GM18507 (cell line): ENCODE data around the gene CAMTA1.

Source experiments
- DNase-seq: peaks from one replicate; pipeline ENCODE4 v3.0.0; 2011; ENCODE audit warnings: low read depth; ENCODE audit not compliant: insufficient read length; ENCODE audit errors: extremely low spot score
- FAIRE-seq: peaks from 2 replicates; lab custom pipeline; 2011; peaks lifted over from hg19 to GRCh38; lab: Jason Lieb, UNC

Gene CAMTA1

DNA sequence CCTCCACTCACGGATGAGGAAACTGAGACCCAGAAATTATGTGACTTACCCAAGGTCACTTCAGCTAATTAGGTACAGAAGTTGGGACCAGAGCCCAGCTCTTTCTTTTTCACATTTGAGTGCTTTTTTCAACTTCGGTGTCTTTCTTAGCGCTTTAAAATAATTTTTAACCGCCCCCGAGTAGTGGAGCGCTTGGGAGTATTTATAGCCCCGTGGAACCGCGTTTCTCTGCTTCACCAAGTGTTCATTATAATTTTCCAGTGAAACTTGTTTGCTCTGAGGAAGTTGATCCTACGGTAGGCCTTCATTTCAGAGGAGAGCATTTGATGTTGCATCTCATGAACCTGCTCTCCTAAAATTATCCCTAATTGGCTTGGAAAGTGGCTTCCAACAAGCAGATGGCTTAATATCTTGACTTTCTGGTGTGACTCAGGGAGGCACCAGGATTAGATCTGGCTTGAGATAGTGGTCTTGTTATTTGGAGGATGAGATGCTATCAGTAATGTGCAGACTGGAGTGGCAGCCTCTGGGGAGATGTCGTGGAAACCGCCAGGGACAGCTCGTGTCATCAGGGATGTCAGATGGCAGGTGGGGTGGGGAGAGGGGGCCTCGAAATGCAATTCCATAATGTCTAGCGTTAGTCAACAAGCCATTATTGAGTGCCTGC, 321.3 kb downstream of the CAMTA1 start:
- no peak for FAIRE-seq
- DNase-seq: no peak

DNA sequence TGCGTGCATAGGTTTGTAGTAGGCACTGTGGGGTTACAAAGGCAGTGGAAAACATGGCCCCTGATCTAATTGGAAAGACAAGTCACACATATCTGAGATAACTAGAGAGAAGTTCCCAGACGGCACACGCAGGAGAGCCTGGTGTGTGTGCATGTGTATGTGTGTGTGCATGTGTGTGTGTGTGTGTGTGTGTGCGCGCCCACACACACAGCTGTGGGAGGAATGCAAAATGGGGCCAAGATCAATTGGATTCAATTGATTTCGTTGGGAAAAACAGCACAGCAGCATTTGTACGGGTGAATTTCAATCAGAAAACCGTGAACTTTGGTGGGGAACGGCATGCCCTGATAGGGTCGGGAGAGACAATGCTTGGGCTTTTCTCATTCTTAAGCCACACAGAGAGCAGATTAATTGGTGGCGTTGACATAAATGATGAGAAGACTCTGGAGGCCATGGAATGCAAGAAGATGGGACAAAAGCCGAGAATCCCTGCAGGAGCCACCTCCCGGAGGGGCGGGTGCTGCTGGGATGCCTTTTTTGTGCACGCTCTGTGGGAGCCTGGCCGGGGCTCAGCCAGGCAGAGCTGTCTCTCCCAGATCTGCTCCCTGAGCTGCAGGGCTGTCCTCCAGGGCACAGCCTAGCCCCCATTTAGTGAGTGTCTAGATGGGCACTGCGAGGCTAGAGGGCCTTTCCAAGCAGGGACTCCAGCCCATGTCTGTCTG, 322.0 kb downstream of the CAMTA1 start:
- DNase-seq (no peak), FAIRE-seq (no peak)

DNA sequence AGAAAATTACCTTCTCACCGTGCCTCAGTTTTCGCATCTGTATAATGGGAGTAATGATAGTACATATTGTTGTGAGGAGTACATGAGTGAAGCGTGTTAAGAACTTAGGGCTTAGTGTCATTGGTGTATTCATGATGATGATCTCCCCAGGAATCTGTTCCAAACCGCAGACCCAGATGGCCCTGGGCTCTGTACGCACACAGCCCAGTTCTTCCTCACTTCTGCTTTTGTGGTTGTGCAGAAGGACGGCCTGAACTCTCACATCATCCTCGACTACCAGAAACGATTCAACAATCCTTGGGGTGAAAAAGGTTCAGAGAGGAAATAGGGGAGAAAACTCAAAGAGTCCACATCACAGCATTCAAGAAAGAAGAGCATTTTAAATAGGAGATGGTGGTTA, 323.0 kb downstream of the CAMTA1 start:
- FAIRE-seq (peak; percentile 62), DNase-seq (no peak)

DNA sequence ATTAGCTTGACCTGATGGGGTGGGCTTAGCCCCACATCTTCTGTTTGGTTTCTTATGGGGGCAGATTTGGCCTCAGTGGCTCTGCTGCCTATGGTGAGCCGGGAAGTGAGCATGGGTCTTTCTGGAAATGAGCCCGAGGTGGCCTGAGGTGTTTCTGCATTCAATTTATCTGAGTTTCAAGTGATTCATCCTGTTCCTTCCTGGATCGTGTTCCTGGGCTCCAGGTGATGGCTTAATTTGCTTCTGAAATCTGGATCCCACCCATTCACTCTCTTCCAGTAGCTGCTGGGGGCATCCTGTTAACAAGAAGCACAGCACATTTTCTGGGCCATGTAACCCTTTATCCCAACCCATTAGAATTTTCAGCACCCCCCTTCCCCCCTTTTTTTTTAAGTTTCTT, 324.6 kb downstream of the CAMTA1 start:
- FAIRE-seq: no peak
- DNase-seq: no peak

DNA sequence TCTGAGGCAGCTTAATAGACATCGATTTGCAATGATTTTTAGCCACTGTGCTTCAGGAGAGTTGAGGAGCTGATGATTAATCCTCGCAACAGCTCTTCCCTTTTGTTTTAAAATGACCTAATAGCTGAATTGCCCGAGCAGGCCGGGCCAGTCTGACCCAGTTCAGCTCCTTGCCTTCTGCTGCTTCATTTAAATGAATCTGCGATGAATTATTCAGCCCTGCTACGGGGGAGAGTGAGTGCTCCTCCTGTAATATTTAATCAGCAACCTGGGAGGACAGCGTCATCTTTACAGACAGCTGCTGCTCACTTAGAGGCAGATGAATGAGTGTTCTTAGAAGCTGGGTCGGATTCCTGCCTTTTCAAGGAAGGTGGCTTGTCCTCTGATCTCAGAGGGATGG, 325.1 kb downstream of the CAMTA1 start:
- DNase-seq (no peak), FAIRE-seq (no peak)

DNA sequence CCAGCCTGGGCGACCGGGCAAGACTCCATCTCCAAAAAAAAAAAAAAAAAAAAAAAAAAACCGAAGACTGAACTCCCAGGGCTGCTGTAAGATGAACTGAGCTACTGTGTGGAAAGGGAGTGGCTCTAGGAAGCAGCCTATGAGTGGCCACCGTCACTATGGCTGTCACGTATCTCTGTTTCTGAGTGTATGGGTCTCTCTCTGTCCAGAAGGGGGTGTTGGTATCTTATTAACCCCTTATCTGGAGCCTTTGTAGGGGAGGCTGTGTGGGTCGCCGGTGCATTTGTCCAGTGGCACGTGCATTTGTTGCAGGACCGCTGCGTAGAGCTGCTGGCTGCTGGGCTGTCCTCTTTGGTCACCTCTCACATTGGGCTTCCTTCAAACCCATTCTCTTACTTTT, 326.6 kb downstream of the CAMTA1 start:
- no peak for DNase-seq

DNA sequence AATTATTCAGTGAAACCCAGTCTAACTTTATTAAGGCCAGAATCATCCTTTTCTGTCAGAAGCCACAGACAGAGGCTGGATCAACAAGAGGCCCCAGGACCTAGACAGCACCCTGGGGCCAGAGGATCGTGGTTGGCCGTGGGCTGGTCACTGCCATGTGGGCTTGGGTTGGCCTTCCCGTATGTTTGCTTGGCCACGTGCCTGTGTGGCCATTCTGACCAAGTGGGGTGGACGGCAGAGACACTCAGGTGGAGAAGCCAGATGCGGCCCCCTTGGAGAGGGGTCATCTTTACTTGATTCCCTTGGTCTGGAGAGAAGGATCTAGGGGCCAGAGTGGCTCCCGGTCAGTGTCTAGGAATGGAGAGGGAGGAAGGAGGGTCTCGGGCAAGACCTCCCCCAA, 327.9 kb downstream of the CAMTA1 start:
- DNase-seq (no peak), FAIRE-seq (no peak)

More for the DNA sequence above, 326.6 kb downstream of the CAMTA1 start:
- no peak for FAIRE-seq

DNA sequence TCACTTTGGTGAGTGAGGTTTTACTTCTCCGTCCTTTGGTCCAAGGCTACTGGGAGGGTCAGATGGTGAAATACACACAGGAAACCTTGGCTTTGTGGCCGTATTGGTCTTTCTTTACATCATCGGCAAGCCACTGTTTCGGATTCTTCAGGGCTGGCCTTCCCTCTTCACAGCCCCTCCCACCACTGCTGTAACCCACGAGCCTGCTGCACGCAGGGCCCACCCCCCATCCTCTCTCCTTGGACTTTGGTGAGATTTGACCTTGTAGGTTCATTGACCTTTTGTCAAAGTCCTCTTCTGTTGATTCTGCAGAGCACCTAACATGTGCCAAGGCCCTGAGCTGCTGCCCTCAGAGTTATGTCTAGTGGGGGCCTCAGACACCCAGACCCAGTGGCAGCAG, 328.6 kb downstream of the CAMTA1 start:
- FAIRE-seq (no peak), DNase-seq (no peak)

DNA sequence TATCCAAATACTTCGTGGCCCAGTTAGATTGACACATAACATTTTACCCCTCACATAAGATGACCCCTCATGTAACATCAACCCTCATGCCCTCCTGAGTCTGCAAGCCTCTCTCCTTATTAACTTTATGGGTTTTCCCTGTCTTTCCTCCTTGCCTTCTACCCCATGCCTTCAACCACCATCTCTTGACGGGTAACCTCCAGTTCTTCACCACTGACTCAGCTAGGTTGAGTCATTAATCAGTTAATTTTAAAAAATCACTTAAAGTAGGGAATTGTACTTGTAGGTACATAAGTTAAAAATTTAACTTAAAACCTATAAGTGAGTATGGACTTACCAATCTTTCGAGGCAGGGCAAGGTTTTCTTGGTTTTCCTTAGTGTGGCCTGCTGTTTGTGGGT, 330.7 kb downstream of the CAMTA1 start:
- DNase-seq (no peak), FAIRE-seq (no peak)

DNA sequence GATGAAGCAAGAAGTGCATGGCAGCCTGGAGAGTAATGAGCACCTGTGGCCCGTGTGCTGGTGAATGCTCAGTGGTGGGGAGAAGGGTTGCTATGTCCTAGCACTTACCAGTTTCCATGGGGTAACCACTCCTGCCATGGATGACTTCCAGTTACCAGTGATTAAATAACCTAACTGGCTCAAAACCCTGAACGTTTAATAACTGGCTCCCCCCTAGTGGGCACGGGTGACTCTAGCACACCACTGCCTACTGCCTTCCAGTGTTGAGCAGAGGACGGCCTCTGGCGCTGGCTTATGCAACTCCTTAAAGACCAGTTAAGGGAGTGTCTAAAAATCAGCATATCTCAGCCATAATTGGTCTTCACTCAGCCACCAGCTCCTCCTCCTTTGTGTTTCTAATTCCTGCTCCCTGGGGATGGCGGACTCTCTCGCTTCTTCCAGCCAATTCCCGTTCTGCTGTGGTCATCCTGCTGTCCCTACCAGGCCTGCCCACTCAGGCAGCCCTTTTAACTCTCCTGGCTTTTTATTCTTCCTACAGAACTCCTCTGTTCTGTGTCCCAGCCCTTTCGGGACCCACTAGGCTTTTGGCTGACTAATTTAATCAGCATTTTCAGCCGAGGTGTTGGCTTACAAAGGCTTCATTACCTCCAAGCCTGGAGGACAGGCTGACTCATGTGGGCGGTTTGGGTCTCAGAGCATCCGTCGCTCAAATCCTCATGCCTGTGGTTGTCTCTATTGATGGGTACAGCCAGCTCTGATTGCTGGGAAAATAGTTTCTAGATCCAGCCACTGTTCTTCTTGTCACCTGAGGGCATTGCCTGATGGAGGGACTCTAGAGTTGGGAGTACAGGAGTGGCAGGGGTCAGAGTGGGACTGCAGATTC, 332.4 kb downstream of the CAMTA1 start:
- FAIRE-seq: no peak
- DNase-seq: no peak

DNA sequence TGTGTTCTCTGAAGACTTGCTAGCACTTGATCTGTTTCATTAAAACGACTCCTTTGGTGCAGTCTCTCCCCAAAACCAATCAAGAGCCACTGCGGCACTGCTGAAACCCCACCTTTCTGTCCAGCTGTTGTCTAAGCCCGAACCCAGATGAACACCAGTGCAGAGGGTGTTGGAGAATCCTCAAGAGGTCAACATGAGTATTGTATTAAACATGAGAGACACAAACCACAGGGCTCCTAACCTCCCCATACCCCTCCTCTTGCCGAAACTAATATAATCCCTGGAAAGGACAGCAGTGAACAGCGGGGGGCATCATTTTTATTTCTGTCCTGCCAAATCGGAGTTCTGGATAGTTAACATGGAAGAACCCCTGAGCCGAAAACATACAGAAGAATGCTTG, 333.9 kb downstream of the CAMTA1 start:
- FAIRE-seq (no peak), DNase-seq (no peak)

DNA sequence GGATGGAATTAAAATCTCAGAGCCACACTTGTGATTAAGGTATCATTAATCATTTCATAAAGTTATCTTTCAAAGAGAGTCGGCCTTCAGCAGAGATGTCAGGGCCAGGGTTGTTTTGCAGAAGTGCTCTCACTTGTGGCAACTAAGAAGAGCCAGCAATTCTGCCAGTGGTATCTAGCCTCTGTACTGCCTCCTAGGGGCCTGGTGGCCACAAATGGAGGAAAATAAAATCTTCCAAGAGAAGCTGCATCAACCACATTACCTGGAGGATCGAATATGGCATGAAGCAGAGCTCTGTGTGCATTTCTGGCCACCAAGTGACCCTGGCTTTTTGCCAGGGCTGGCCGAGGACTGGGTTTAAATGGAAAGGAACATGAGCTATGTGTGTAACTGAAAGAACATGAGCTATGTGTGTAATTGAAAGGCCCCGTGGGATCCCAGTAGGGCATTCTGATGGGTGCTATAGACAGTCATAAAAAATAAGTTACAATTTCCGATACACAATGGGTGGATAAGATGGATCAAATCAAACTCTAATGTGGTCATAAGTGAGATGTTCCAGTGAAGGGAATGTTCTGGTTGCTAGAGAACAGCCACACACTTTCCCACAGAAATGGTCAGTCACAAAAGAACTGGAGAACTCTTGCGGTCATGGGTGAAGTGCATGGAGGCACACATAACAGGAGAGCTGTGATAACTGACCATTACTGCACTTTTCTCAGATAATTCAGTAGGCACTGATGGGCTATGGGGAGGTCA, 335.8 kb downstream of the CAMTA1 start:
- DNase-seq (no peak), FAIRE-seq (no peak)

DNA sequence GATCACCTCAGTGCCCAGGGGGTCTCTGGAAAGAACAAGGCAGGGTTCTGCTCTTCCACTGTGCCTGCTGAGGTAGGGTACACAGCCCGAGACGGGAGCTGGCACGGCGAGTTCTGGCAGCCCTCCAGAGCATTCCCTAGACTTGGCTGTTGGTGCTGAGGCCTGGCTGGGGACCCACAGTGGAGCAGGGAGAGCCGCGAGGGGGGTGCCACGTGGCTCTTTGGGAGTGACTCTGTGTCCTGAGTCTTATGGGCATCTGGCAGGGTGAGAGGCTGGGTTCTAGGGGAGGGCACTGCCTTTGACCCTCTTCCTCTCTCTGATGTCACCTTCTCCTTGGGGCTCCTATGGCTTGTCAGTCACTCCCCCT, 336.4 kb downstream of the CAMTA1 start:
- DNase-seq: no peak
- no peak for FAIRE-seq

DNA sequence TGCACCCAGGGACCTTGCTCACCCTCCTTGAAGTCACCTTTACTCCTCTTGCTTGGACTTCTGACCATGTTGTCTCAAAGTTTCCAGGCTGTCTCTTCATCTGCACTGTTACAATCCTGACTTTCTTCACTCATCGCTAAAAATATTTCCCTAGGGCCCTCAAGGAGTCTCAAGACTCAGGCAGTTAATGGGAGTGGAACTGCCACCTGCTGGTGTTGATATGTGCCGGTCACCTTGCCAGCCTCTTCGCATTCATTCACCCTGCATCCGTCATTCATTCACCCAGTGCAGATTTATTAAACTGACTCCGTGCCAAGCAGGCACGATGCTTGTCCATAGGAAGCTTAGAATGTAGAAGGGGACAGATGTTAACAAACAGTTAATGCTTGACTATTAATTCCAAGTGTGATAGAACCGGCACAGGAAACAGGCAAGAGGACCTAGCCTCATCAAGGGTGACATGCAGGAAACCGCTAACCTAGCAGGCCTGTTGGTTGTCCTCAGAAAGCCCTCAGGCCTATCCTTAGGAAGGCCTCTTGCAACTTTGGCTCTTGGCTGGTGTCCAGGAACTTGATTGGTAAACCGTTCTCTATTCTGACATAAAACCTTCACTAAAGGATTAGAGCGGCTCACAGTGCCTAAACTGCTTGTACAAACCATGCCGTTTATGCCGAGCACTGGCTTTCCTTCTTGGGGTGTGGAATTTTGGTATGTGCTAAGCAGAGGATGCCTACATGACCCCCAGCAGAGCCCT, 342.2 kb downstream of the CAMTA1 start:
- FAIRE-seq: no peak
- no peak for DNase-seq

DNA sequence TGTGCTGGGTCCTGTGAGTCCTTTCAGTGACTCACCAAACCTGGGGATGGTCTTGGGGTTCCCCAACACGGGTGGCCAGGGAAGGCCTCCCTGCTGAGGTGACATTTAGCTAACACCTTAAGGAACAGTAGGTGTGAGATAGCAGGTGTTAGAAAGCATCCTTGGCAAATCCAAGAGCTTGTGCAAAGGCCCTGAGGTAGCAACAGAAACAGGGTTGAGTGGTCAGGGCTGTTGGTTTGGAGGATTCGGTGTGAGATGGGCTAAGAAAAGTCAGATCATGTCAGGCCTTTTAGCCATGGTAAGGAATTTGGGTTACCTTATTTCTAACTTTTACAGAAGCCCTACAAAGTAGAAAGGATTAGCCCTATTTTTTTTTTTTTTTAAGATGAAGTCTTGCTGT, 343.0 kb downstream of the CAMTA1 start:
- DNase-seq (no peak), FAIRE-seq (no peak)

DNA sequence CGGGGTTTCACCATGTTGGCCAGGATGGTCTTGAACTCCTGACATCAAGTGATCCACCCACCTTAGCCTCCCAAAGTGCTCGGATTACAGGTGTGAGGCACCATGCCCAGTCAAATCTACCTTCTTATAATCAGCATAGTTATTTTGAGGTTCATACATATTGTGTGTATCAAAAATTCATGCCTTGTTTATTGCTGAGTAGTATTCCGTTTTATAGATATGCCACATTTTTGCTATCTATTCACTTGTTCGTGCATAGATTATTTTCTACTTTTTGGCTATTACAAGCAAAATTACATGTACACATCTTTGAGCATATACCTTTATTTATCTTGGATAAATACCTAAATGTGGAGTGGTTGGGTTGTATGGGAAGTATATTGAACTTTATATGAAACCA, 344.9 kb downstream of the CAMTA1 start:
- FAIRE-seq (no peak), DNase-seq (no peak)

DNA sequence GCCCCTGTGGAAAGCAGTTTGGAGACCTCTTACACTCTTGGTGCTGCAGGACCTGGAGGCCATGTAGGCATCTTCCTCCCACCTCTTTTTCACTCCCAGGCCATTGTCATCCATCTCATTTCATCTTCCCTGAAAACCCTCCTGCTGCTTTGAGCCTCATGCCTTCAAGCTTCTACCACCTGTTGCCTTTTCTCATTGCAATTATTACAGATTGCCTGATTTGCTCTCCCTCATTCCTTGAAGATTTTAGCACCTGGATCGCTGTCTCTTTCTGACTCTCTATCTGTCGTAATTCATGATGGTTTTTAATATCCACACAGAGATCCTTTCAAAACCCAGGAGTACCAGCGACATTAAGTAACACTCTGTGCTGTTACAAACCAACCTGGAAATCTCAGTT, 350.2 kb downstream of the CAMTA1 start:
- no peak for DNase-seq
- no peak for FAIRE-seq

DNA sequence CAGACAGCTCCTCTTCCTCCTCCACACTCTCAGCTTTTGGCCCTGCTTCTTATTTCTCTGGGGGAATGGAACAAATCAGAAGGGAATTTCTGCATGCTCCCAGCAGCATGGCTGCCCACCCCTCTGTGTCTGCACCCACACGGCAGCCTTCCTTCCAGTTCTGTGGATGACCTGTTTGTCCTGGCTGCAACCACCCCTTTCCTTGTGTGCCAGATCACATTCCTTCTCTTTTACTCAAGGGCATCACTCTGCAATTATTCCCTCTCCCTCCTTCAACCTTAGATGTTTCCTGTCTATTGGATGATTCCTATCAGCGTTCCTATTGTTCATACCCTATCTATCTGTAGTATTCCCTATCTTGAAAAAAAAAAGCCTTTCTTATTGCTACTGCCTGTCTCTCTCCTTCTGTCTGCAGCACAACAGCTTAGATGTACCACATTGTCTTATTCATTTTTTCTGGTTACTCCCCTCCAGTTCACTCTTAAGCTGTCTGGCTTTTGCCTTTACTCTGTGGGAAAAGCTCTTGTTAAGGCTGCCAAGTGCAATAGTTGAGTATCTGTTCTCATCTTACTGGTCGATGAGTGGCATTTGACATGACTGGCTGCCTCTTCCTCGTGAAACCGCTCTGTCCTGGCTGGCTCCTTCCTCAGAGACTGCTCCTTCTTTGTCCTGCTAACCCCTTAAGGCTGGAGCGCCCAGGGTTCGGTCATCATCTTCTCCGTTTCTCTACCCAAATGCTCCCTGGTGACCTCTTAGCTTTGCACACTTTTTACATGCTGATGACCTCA, 351.1 kb downstream of the CAMTA1 start:
- DNase-seq: no peak
- FAIRE-seq: no peak
